Fibroblast of lung (primary cell): ENCODE results near the gene JPH2.

Experiments
- EZH2 ChIP-seq: IDR thresholded peaks from 2 replicates; pipeline ENCODE4 v1.5.1; 2012; ENCODE audit warnings: low read length, control low read depth, mild to moderate bottlenecking; ENCODE audit errors: missing control alignments
- TF ChIP-seq, protein P1 (sequence below), 2 donors: IDR thresholded peaks in 1 of 2; conservative IDR thresholded peaks in 1 of 2; 1 replicate in 1 of 2; 2 replicates in 1 of 2; pipeline ENCODE4 v1.5.1; 2011 to 2012; ENCODE audit warnings: low read length in 2 of 2, control low read depth in 1 of 2, inconsistent platforms in 1 of 2, low read depth in 1 of 2, mild to moderate bottlenecking in 1 of 2

DNA sequence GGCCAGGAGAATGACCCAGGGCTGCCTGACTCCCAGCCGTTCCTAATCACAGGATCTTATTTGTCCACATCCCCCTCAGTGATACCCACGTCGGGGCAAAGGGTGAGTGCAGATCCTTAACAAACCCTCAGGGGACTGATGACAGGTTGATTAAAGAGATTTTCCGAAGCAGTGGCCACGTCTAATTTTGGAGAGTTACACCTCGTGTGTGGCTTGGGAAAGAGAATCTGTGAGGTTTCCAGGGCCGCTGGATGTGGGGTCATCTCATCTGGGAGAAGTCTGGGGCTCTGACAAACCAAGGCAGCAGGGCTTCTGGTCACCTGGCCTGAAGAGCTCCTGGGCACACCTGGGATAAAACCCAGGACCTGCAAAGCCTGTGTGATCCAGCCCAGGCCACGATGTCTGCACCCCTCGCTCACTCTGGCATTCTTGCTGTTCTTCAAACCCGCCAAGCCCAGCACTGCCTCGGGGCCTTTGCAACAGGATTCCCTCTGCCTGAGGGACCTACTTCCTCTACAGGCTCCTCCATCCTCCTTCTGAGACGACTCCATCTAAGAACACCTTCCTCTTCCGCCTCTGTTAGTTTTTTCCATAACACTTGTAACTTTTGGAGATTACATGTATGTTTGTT lies 4.7 kb downstream of the JPH2 start:
- TF ChIP-seq, protein P1, sequence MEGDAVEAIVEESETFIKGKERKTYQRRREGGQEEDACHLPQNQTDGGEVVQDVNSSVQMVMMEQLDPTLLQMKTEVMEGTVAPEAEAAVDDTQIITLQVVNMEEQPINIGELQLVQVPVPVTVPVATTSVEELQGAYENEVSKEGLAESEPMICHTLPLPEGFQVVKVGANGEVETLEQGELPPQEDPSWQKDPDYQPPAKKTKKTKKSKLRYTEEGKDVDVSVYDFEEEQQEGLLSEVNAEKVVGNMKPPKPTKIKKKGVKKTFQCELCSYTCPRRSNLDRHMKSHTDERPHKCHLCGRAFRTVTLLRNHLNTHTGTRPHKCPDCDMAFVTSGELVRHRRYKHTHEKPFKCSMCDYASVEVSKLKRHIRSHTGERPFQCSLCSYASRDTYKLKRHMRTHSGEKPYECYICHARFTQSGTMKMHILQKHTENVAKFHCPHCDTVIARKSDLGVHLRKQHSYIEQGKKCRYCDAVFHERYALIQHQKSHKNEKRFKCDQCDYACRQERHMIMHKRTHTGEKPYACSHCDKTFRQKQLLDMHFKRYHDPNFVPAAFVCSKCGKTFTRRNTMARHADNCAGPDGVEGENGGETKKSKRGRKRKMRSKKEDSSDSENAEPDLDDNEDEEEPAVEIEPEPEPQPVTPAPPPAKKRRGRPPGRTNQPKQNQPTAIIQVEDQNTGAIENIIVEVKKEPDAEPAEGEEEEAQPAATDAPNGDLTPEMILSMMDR (conservative IDR thresholded peaks at IDR 0.05 in 1 of 2, IDR thresholded peaks at IDR 0.05 in 1 of 2; ENCODE audit: low read depth in 1 of 2, low read length in 2 of 2) = no peak
- no peak for TF ChIP-seq EZH2
